Panc1 (cell line): Measurements from ENCODE around the gene GUK1. TPM values are rescaled to one million over a fixed set of nuclear protein-coding genes. Genes with fewer than 3 reads are reported as not detected.

Experiments used
- ATAC-seq: fragments of 200-7000 bp; cut with Tn5 transposase; 2 replicates; pipeline ENCODE4 v1.9.1; 2020; ENCODE audit warnings: mild to moderate bottlenecking, moderate library complexity
- BruUV-seq: library from RNA; stranded (reverse); fragments of 400-500 nt; replicated peaks from 2 replicates; lab custom pipeline; 2021; lab: Mats Ljungman, UMichigan
- CTCF ChIA-PET: fragments of 300-600 bp; sonication (Branson Sonifier 250); formaldehyde crosslinking; loops from one replicate; lab custom pipeline; 2022; ENCODE audit warnings: antibody characterized with exemption; lab: Charles Lee
- POLR2A ChIA-PET: fragments of 300-600 bp; sonication (Branson Sonifier 250); formaldehyde crosslinking; loops from one replicate; lab custom pipeline; 2022; ENCODE audit warnings: antibody characterized with exemption; lab: Charles Lee
- DNase-seq: peaks from one replicate; pipeline ENCODE4 v3.0.0-alpha.2; 2010; ENCODE audit warnings: low read depth, low spot score
- H3K27ac ChIP-seq: 2 replicates; pipeline ENCODE4 v1.5.1; 2011; ENCODE audit warnings: mild to moderate bottlenecking, low read length, inconsistent platforms
- H3K27me3 ChIP-seq: fragments of 200-500 bp; sonication (Bioruptor generic); 2 replicates; pipeline ENCODE4 v1.6.0; 2014; ENCODE audit warnings: low read length, inconsistent platforms; ENCODE audit not compliant: control insufficient read depth, insufficient read depth
- H3K36me3 ChIP-seq: fragments of 200-500 bp; sonication (Bioruptor generic); 2 replicates; pipeline ENCODE4 v1.5.1; 2014; ENCODE audit warnings: inconsistent platforms, mild to moderate bottlenecking, low read length, moderate library complexity; ENCODE audit not compliant: control insufficient read depth, insufficient read depth
- H3K4me1 ChIP-seq: 2 replicates; pipeline ENCODE4 v1.5.1; 2011; ENCODE audit warnings: inconsistent platforms, mild to moderate bottlenecking, low read length, moderate library complexity; ENCODE audit not compliant: control insufficient read depth, insufficient read depth
- H3K4me3 ChIP-seq, 2 experiments: 2 replicates each; pipeline ENCODE4 v1.5.1; 2011 to 2012; ENCODE audit warnings: low read depth in 2 of 2, low read length in 2 of 2, mild to moderate bottlenecking in 2 of 2, inconsistent platforms in 1 of 2, moderate library complexity in 1 of 2
- H3K9me3 ChIP-seq: fragments of 200-500 bp; sonication (Bioruptor generic); 2 replicates; pipeline ENCODE4 v1.5.1; 2014; ENCODE audit warnings: low read depth, mild to moderate bottlenecking, inconsistent platforms, low read length, moderate library complexity; ENCODE audit not compliant: control insufficient read depth, insufficient read depth
- CTCF ChIP-seq: fragments of 450-650 bp; IDR thresholded peaks from 2 replicates; pipeline ENCODE4 v1.5.1; 2017; ENCODE audit warnings: mild to moderate bottlenecking
- POLR2AphosphoS5 ChIP-seq: IDR thresholded peaks from 2 replicates; pipeline ENCODE4 v1.6.1; 2012; ENCODE audit warnings: mild to moderate bottlenecking, low read depth, low read length, moderate library complexity
- REST ChIP-seq, 2 experiments: IDR thresholded peaks; 2 replicates each; pipeline ENCODE4 v1.6.1; 2011 to 2012; ENCODE audit warnings: low read depth in 2 of 2, control low read depth in 1 of 2, low read length in 1 of 2, mild to moderate bottlenecking in 1 of 2, moderate library complexity in 1 of 2; ENCODE audit not compliant: insufficient read depth in 1 of 2
- SIN3A ChIP-seq: IDR thresholded peaks from 2 replicates; pipeline ENCODE4 v1.6.1; 2012; ENCODE audit warnings: low read depth, mild to moderate bottlenecking, low read length, moderate library complexity, borderline replicate concordance; ENCODE audit not compliant: insufficient read depth
- TCF7L2 ChIP-seq: IDR thresholded peaks from 2 replicates; pipeline ENCODE4 v1.6.1; 2011; ENCODE audit warnings: mild to moderate bottlenecking, low read depth, low read length, inconsistent platforms
- in situ Hi-C: cut with HindIII; loops from 2 replicates; pipeline ENCODE4 v1.10.0; 2016; ENCODE audit warnings: low sequenced_read_pairs, low pct_unique_long_range_greater_than_20kb
- intact Hi-C: fragments of 100-400 bp; cut with micrococcal nuclease; formaldehyde crosslinking; loops from one replicate; pipeline ENCODE4 v1.10.0; 2022; ENCODE audit not compliant: unreplicated experiment
- total RNA-seq: library from RNA; stranded (reverse); gene quantifications from one replicate; pipeline ENCODE4 v1.2.1, GENCODE V29; 2021; ENCODE audit not compliant: unreplicated experiment

GUK1 gene
- total RNA-seq, 1 experiment from 2014 or later: 188 TPM

- Histone ChIP-seq H3K4me1 (peaks cover 33% of the 10 kb centered on the region), H3K9me3 (no peaks in the 10 kb centered on the region), H3K36me3 (no peaks in the 10 kb centered on the region; the same call in 1 of the 2 replicates), H3K4me3 (no peak overlapping the region), H3K27me3 (no peaks in the 10 kb centered on the region), H3K27ac (no peak overlapping the region)
- no peak for DNase-seq
- TF ChIP-seq CTCF (no peak), POLR2AphosphoS5 (no peak), REST (IDR thresholded peaks at IDR 0.05; ENCODE audit: insufficient read depth in 1 of 2, low read depth in 2 of 2, low read length in 1 of 2) (no peak), SIN3A (no peak), TCF7L2 (no peak)
- in situ Hi-C loops (no loop called here), intact Hi-C loops (no loop called here)
- ChIA-PET POLR2A (no interaction called here), CTCF (no interaction called here)
- ATAC-seq: no peak
- BruUV-seq: no TSS peak
Measured at GRCh38 chr1:228147151-228147693, 7.1 kb downstream of the GUK1 start.

GRCh38 chr1:228147768-228148167 lies 7.7 kb downstream of the GUK1 start:
- intact Hi-C loops: no loop called here
- no TSS peak for BruUV-seq
- no peaks in the 10 kb centered on the region; the same call in 1 of the 2 replicates for H3K36me3 ChIP-seq
- TF ChIP-seq REST (IDR thresholded peaks at IDR 0.05; ENCODE audit: insufficient read depth in 1 of 2, low read depth in 2 of 2, low read length in 1 of 2) (no peak), POLR2AphosphoS5 (no peak), TCF7L2 (no peak), SIN3A (no peak), CTCF (no peak)
- in situ Hi-C loops: no loop called here
- DNase-seq (no peak), ATAC-seq (no peak)
- no peak overlapping the region; the same call in 1 of the 2 replicates for H3K27ac ChIP-seq
- no peak overlapping the region for H3K4me3 ChIP-seq
- H3K9me3 ChIP-seq: no peaks in the 10 kb centered on the region
- no peaks in the 10 kb centered on the region for H3K27me3 ChIP-seq
- peaks cover 28% of the 10 kb centered on the region for H3K4me1 ChIP-seq
- CTCF ChIA-PET: interaction anchor here (0.6 kb wide), 1 partner anchor 22 kb away, joined by 5 read pairs; no protein-coding TSS in a partner anchor
- POLR2A ChIA-PET: no interaction called here
